Measurements from ENCODE around the gene THADA.
"Not testable (repeated sequence)": the region's sequence is repeated elsewhere in the genome, so short reads cannot be mapped to it uniquely, and the experiment has no call there.

THADA gene

DNA sequence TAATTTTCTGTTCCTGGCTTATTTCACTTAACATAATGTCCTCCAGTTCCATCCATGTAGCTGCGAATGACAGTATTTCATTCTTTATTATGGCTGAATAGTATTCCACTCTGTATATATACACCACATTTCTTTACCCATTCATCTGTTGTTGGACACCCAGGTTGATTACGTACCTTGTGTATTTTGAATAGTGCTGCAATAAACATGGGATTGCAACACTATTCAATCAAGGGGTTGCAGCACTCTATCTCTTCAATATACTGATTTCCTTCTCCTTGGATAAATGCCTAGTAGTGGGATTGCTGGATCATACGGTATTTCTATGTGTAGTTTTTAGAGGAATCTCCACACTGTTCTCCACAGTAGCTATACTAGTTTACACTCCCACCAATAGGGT is 61.3 kb downstream of the THADA start:
- Histone ChIP-seq H3K36me3 (replicated peaks; ENCODE audit: low read depth, low read length) (peaks cover 17% of the 10 kb centered on the region), H3K79me2 (ENCODE audit: low read length) (no peaks in the 10 kb centered on the region), H3K9me3 (ENCODE audit: insufficient read depth, low read length) (no peaks in the 10 kb centered on the region), H3K4me1 (ENCODE audit: low read length) (no peaks in the 10 kb centered on the region), H3K4me3 (ENCODE audit: low read length) (no peak overlapping the region), H4K20me1 (ENCODE audit: insufficient read depth, low read length) (no peaks in the 10 kb centered on the region), H2AFZ (ENCODE audit: low read depth, low read length) (no peak overlapping the region), H3K9ac (ENCODE audit: low read length) (no peak overlapping the region), H3K27me3 (ENCODE audit: low read depth, low read length) (no peaks in the 10 kb centered on the region), H3K4me2 (ENCODE audit: low read length) (no peak overlapping the region), H3K27ac (ENCODE audit: low read length) (no peak overlapping the region)
- TF ChIP-seq EZH2phosphoT487 (IDR thresholded peaks at IDR 0.05; ENCODE audit: low read depth): no peak
- TF ChIP-seq, protein P1, sequence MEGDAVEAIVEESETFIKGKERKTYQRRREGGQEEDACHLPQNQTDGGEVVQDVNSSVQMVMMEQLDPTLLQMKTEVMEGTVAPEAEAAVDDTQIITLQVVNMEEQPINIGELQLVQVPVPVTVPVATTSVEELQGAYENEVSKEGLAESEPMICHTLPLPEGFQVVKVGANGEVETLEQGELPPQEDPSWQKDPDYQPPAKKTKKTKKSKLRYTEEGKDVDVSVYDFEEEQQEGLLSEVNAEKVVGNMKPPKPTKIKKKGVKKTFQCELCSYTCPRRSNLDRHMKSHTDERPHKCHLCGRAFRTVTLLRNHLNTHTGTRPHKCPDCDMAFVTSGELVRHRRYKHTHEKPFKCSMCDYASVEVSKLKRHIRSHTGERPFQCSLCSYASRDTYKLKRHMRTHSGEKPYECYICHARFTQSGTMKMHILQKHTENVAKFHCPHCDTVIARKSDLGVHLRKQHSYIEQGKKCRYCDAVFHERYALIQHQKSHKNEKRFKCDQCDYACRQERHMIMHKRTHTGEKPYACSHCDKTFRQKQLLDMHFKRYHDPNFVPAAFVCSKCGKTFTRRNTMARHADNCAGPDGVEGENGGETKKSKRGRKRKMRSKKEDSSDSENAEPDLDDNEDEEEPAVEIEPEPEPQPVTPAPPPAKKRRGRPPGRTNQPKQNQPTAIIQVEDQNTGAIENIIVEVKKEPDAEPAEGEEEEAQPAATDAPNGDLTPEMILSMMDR (IDR thresholded peaks at IDR 0.05; ENCODE audit: low read depth, low read length): no peak

DNA sequence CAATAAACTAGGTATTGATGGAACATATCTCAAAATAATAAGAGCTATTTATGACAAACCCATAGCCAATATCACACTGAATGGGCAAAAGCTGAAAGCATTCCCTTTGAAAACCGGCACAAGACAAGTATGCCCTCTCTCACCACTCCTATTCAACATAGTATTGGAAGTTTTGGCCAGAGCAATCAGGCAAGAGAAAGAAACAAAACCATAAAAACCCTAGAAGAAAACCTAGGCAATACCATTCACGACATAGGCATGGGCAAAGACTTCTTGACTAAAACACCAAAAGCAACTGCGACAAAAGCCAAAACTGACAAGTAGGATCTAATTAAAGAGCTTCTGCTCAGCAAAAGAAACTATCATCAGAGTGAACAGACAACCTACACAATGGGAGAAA is 63.3 kb downstream of the THADA start:
- H3K79me2 ChIP-seq (ENCODE audit: low read length); H3K27ac ChIP-seq (ENCODE audit: low read length); H3K36me3 ChIP-seq (replicated peaks; ENCODE audit: low read depth, low read length): not testable (repeated sequence)

DNA sequence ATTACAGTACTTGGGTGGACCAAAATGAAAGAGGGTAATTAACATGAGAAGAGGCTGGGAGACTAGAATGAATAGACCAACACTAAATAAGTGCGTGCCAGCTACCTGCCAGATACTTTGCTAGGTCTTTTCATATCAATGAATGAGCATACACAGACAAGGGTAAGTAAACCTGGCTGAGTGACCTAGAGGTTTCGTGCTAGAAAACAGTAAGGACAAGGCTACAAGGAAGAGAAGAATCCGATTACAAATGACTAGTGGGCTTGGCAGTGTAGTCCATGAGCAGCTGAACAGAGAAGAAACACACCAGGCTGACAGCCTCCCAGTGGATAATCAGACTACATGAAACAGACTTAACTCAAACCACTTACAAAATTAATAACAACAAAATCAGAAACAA is 64.6 kb downstream of the THADA start:
- Histone ChIP-seq H3K4me3 (ENCODE audit: low read length) (no peak overlapping the region), H3K4me1 (ENCODE audit: low read length) (no peaks in the 10 kb centered on the region), H3K9me3 (ENCODE audit: insufficient read depth, low read length) (no peaks in the 10 kb centered on the region), H3K36me3 (replicated peaks; ENCODE audit: low read depth, low read length) (peaks cover 10% of the 10 kb centered on the region), H3K27me3 (ENCODE audit: low read depth, low read length) (no peaks in the 10 kb centered on the region), H4K20me1 (ENCODE audit: insufficient read depth, low read length) (no peaks in the 10 kb centered on the region), H3K27ac (ENCODE audit: low read length) (no peak overlapping the region), H2AFZ (ENCODE audit: low read depth, low read length) (no peak overlapping the region), H3K4me2 (ENCODE audit: low read length) (no peak overlapping the region), H3K79me2 (ENCODE audit: low read length) (no peaks in the 10 kb centered on the region), H3K9ac (ENCODE audit: low read length) (no peak overlapping the region)
- TF ChIP-seq, protein P1 (IDR thresholded peaks at IDR 0.05; ENCODE audit: low read depth, low read length): no peak
- no peak for TF ChIP-seq EZH2phosphoT487 (IDR thresholded peaks at IDR 0.05; ENCODE audit: low read depth)

More for the DNA sequence above, 63.3 kb downstream of the THADA start:
- H3K4me2 ChIP-seq (ENCODE audit: low read length); H2AFZ ChIP-seq (ENCODE audit: low read depth, low read length); H3K9ac ChIP-seq (ENCODE audit: low read length); H3K9me3 ChIP-seq (ENCODE audit: insufficient read depth, low read length); H4K20me1 ChIP-seq (ENCODE audit: insufficient read depth, low read length); H3K27me3 ChIP-seq (ENCODE audit: low read depth, low read length); H3K4me1 ChIP-seq (ENCODE audit: low read length); H3K4me3 ChIP-seq (ENCODE audit: low read length): not testable (repeated sequence)

DNA sequence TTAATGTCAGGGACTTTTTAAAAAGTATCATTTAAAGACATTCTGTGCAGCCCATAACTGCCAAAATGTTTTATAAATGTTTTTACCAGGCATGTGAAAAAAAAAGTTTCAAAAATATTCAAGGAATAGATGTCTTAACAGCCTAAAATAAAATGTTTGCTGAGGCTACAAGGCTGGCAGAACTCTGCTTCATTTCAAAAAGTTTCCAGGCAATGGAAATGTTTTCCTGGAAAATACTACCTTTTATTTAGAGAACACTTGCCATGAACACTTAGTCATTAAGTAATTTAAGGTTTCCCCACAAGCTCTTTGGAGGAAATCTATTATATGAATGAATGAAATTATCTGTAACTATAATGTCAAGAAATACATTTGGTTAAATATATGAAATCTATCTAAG is 68.8 kb downstream of the THADA start:
- Histone ChIP-seq H3K27me3 (ENCODE audit: low read depth, low read length) (no peaks in the 10 kb centered on the region), H3K27ac (ENCODE audit: low read length) (no peak overlapping the region), H3K4me3 (ENCODE audit: low read length) (no peak overlapping the region), H3K79me2 (ENCODE audit: low read length) (no peaks in the 10 kb centered on the region), H4K20me1 (ENCODE audit: insufficient read depth, low read length) (no peaks in the 10 kb centered on the region), H3K9me3 (ENCODE audit: insufficient read depth, low read length) (no peaks in the 10 kb centered on the region), H3K4me2 (ENCODE audit: low read length) (no peak overlapping the region), H3K9ac (ENCODE audit: low read length) (no peak overlapping the region), H3K4me1 (ENCODE audit: low read length) (no peaks in the 10 kb centered on the region), H3K36me3 (replicated peaks; ENCODE audit: low read depth, low read length) (peaks cover 23% of the 10 kb centered on the region), H2AFZ (ENCODE audit: low read depth, low read length) (no peak overlapping the region)
- TF ChIP-seq, protein P1 (IDR thresholded peaks at IDR 0.05; ENCODE audit: low read depth, low read length): no peak
- no peak for TF ChIP-seq EZH2phosphoT487 (IDR thresholded peaks at IDR 0.05; ENCODE audit: low read depth)

- no peaks in the 10 kb centered on the region for H3K27me3 ChIP-seq (ENCODE audit: low read depth, low read length)
- H4K20me1 ChIP-seq (ENCODE audit: insufficient read depth, low read length): no peaks in the 10 kb centered on the region
- peaks cover 23% of the 10 kb centered on the region for H3K36me3 ChIP-seq (replicated peaks; ENCODE audit: low read depth, low read length)
- no peak overlapping the region for H3K9ac ChIP-seq (ENCODE audit: low read length)
- no peak overlapping the region for H3K27ac ChIP-seq (ENCODE audit: low read length)
- no peak overlapping the region for H3K4me2 ChIP-seq (ENCODE audit: low read length)
- TF ChIP-seq, protein P1 (IDR thresholded peaks at IDR 0.05; ENCODE audit: low read depth, low read length): no peak
- TF ChIP-seq EZH2phosphoT487 (IDR thresholded peaks at IDR 0.05; ENCODE audit: low read depth): no peak
- H3K9me3 ChIP-seq (ENCODE audit: insufficient read depth, low read length): no peaks in the 10 kb centered on the region
- H2AFZ ChIP-seq (ENCODE audit: low read depth, low read length): no peak overlapping the region
- H3K79me2 ChIP-seq (ENCODE audit: low read length): no peaks in the 10 kb centered on the region
- H3K4me3 ChIP-seq (ENCODE audit: low read length): no peak overlapping the region
- H3K4me1 ChIP-seq (ENCODE audit: low read length): no peaks in the 10 kb centered on the region
These were observed 70.3 kb downstream of the THADA start for GRCh38 chr2:43525506-43525905.
